Mucosa of stomach (tissue), 1 donor: ENCODE data around the gene ASCC3.

ENCODE experiments used
- H3K27me3 ChIP-seq: one replicate; pipeline ENCODE4 v1.7.0; 2013; ENCODE audit warnings: mild to moderate bottlenecking, low read length; ENCODE audit not compliant: control insufficient read depth, insufficient read depth
- H3K36me3 ChIP-seq: one replicate; pipeline ENCODE4 v1.7.0; 2013; ENCODE audit warnings: low read length; ENCODE audit not compliant: control insufficient read depth, insufficient read depth
- H3K4me1 ChIP-seq: one replicate; pipeline ENCODE4 v1.7.0; 2013; ENCODE audit warnings: mild to moderate bottlenecking, low read length; ENCODE audit not compliant: control insufficient read depth, insufficient read depth
- H3K4me3 ChIP-seq: one replicate; pipeline ENCODE4 v1.7.0; 2013; ENCODE audit warnings: low read length
- H3K9ac ChIP-seq: one replicate; pipeline ENCODE4 v1.7.0; 2013; ENCODE audit warnings: mild to moderate bottlenecking, low read length, moderate library complexity
- H3K9me3 ChIP-seq: one replicate; pipeline ENCODE4 v1.7.0; 2013; ENCODE audit warnings: mild to moderate bottlenecking, low read length, moderate library complexity; ENCODE audit not compliant: control insufficient read depth
- donor health status: Pancreatic carcinoma.

ASCC3 gene

GRCh38 chr6:100488244-100488643 lies 392.9 kb downstream of the ASCC3 start:
- Histone ChIP-seq H3K27me3 (peaks cover 5% of the 10 kb centered on the region), H3K36me3 (no peaks in the 10 kb centered on the region), H3K9me3 (no peaks in the 10 kb centered on the region), H3K4me3 (no peak overlapping the region), H3K9ac (no peak overlapping the region), H3K4me1 (no peaks in the 10 kb centered on the region)

GRCh38 chr6:100487638-100488037 lies 393.5 kb downstream of the ASCC3 start:
- no peak overlapping the region for H3K9ac ChIP-seq
- no peaks in the 10 kb centered on the region for H3K4me1 ChIP-seq
- no peaks in the 10 kb centered on the region for H3K9me3 ChIP-seq
- peaks cover 5% of the 10 kb centered on the region for H3K27me3 ChIP-seq
- no peak overlapping the region for H3K4me3 ChIP-seq
- H3K36me3 ChIP-seq = no peaks in the 10 kb centered on the region

DNA sequence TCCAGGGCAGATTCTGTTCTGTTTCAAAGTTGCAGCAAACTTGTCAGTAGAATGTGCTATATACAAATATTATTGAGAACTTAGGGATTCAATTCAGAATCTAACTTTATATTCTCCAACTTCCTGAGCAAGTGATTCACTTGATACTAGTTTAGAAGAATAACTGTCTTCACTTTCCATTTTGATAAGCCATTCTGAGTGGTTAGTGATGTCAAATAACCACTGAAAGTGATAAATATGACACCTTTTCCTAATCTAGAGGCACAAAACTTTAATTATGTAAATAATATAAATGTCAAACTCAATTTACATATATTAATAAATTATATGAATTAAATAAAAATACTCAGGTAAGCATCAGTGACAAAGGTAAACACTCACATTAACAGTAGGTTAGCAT lies 395.9 kb downstream of the ASCC3 start:
- H3K4me3 ChIP-seq = no peak overlapping the region
- H3K27me3 ChIP-seq = peaks cover 5% of the 10 kb centered on the region
- H3K36me3 ChIP-seq = no peaks in the 10 kb centered on the region
- no peaks in the 10 kb centered on the region for H3K9me3 ChIP-seq
- no peak overlapping the region for H3K9ac ChIP-seq
- H3K4me1 ChIP-seq = peaks cover 7% of the 10 kb centered on the region

- H3K9ac ChIP-seq = no peak overlapping the region
- peaks cover 7% of the 10 kb centered on the region for H3K4me1 ChIP-seq
- no peaks in the 10 kb centered on the region for H3K9me3 ChIP-seq
- H3K36me3 ChIP-seq = no peaks in the 10 kb centered on the region
- H3K4me3 ChIP-seq = no peak overlapping the region
- H3K27me3 ChIP-seq = peaks cover 5% of the 10 kb centered on the region
These were observed 396.7 kb downstream of the ASCC3 start for GRCh38 chr6:100484474-100484873.

DNA sequence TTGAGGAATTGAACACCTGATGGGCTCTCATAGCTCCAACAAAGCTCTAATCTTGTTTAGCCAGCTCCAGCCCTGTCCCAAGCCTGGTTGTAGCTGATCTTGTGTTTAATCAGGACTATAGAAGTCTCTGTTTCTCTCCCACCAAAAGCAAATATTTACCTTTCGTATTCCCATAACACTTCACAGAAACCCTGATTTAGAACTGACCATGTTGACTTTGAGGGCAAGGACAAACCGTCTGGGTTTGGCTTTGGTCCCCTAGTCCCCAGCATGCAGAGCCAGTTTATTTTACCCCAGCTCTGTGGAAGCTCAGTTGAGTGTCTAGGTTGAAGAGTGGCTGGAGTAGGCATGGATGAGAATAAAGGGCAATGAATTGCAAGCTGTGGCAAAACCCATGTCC lies 398.4 kb downstream of the ASCC3 start:
- peaks cover 7% of the 10 kb centered on the region for H3K4me1 ChIP-seq
- no peak overlapping the region for H3K9ac ChIP-seq
- H3K9me3 ChIP-seq = no peaks in the 10 kb centered on the region
- H3K36me3 ChIP-seq = no peaks in the 10 kb centered on the region
- peaks cover 9% of the 10 kb centered on the region for H3K27me3 ChIP-seq
- H3K4me3 ChIP-seq = no peak overlapping the region

DNA sequence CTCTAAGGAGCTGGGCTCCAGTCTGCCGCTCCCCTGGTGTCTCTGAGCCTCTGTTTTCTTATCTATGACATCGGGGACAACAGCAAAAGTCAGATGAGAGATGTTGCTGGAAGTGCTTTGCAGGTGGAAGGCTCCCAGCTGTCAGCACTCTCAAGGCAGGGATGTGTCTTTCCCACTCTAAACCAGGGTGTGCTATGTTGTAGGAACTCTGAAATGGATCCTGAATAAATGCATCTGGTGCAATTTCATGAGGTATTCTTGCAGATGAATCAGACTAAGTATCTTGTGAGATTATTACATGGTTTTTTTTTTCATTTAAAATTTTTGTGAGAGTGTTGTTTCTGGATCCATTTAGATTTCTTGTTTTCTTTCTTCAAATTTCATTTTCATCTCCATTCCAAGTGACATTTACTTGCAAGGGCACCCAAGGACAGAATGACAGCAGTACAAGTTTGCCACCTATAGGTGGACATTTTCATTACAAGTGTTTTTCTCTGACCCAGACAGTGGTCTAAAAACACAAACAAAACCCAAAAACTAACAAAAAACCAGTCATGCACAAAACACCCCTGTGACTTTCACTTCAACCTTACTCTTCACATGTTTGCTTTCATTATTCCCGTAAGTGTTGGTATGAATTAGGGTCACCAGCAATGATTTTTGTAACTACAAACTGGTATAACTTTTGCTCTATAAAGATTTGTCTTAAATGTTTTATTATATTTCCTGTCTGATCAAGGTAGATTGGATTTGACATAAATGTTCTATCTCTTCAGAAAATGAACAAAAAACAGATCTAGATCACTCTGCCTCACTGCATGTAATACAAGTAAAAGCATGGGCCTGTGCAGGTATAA lies 401.7 kb downstream of the ASCC3 start:
- Histone ChIP-seq H3K9me3 (no peaks in the 10 kb centered on the region), H3K4me1 (peaks cover 7% of the 10 kb centered on the region), H3K36me3 (no peaks in the 10 kb centered on the region), H3K9ac (no peak overlapping the region), H3K4me3 (no peak overlapping the region), H3K27me3 (peaks cover 4% of the 10 kb centered on the region)

DNA sequence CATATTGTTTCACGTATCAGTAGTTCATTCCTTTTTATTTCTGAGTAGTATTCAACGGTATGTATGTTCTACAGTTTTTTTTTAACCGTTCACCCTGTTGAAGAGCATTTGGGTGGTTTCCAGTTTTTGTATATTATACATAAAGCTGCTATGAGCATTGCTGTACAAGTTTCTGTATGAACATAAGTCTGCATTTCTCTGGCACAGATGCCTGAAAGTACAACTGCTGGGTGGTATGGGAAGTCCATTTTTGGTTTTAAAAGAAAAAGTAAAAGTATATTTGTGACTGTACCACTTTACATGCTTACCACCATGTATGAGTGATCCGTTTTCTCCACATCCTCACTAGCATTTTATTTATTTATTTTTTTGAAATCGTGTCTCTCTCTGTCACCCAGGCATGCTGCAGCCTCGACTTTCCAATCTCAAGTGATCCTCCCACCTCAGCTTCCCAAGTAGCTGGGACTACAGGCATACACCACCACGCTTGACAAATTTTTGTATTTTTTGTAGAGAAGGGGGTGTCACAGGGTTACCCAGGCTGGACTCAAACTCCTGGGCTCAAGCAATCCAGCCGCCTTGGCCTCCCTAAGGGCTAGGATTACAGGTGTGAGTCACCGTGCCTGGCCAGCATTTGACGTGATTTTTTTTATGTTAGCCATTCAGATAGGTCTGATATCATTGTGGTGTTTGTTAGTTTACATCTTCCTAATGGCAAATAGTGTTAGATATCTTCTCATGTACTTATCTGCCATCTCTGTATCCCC lies 405.4 kb downstream of the ASCC3 start:
- Histone ChIP-seq H3K9me3 (no peaks in the 10 kb centered on the region), H3K4me3 (no peak overlapping the region), H3K4me1 (no peaks in the 10 kb centered on the region), H3K27me3 (peaks cover 22% of the 10 kb centered on the region), H3K9ac (no peak overlapping the region), H3K36me3 (no peaks in the 10 kb centered on the region)

DNA sequence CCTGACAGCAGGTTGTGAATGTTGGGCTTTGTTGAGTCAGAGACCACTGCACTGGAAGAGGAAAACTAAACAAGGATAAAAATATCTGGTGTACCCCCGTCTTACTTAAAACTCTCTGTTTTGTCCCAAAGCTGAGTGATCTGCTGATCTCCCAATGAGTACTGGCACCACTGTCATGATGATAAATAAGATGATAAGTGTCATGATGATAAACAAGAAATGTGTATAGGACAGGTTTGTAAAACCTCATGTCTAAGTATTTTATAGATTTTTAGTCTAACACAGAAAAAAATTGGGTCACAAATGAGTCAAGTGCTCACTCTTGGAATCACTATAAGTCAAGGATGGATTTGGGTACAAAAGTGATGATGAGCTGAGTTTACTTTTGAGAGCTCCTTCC lies 407.9 kb downstream of the ASCC3 start:
- H3K4me3 ChIP-seq = no peak overlapping the region
- H3K36me3 ChIP-seq = no peaks in the 10 kb centered on the region
- H3K9me3 ChIP-seq = no peaks in the 10 kb centered on the region
- H3K4me1 ChIP-seq = no peaks in the 10 kb centered on the region
- peaks cover 39% of the 10 kb centered on the region for H3K27me3 ChIP-seq
- no peak overlapping the region for H3K9ac ChIP-seq

DNA sequence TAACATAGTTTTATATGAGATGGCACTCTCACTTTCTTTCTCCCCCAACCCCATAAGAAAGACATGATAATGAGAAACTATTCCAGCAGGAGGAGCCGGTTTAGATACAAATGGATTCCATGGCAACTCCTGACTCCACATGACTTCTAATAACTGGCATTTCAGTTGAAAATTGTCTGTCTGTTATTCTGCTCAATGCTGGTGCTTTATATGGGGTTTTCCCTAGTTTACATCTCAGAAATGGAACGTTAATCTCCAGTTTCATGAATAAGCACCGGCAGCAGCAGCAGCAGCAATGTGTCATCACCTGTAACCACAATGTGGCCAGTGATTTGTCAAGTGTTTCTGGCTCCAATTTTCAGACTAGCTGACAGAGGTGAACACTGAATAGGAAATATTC lies 408.5 kb downstream of the ASCC3 start:
- no peak overlapping the region for H3K9ac ChIP-seq
- H3K4me1 ChIP-seq = no peaks in the 10 kb centered on the region
- H3K9me3 ChIP-seq = no peaks in the 10 kb centered on the region
- no peak overlapping the region for H3K4me3 ChIP-seq
- peaks cover 44% of the 10 kb centered on the region for H3K27me3 ChIP-seq
- no peaks in the 10 kb centered on the region for H3K36me3 ChIP-seq

- no peaks in the 10 kb centered on the region for H3K9me3 ChIP-seq
- no peak overlapping the region for H3K9ac ChIP-seq
- H3K36me3 ChIP-seq = no peaks in the 10 kb centered on the region
- peaks cover 66% of the 10 kb centered on the region for H3K27me3 ChIP-seq
- no peaks in the 10 kb centered on the region for H3K4me1 ChIP-seq
- no peak overlapping the region for H3K4me3 ChIP-seq
These were observed 410.6 kb downstream of the ASCC3 start for GRCh38 chr6:100470422-100471120.

DNA sequence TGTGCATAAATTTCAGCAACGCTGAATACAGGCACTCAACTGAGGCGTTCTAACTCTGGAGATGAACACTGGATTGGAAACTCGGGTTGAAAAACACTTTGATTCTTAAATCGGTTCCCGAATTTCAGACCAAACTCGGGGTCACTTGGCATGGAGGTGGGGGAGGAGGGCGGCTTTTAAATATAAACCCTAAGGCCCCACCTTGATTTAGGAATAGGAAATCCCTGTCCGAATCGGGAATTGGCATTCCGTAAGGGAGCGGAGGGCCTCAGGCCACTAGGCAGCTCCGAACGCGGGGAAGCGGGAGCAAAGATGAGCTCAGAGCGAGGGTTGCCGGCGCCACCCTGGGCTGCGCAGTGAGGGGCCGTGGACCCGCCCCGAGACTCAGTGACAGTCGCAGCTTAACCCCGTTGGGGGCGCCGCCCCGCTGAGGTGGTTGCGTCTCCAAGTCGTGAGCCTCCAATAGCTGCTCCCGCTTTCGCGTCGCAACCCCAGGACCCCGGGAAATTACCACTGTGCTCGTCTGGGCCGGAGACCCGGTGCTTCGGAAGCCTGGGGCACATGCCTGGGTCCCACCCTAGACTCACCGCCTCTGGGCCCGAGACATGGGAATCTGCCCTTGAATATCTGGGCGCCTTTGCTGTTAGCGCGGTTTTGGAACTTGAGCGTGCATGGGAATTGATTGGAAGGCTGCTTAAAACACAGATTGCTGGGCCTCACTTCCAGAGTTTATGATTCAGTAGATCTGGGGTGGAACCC lies 411.8 kb downstream of the ASCC3 start:
- Histone ChIP-seq H3K9me3 (no peaks in the 10 kb centered on the region), H3K4me1 (peaks cover 4% of the 10 kb centered on the region), H3K9ac (no peak overlapping the region), H3K36me3 (no peaks in the 10 kb centered on the region), H3K27me3 (peaks cover 78% of the 10 kb centered on the region), H3K4me3 (no peak overlapping the region)
